ENCODE measurements around the gene LGR6.
A peak's percentile ranks its signal among the peaks of the same experiment; 100 is the strongest.
"Not testable (repeated sequence)": the region's sequence is repeated elsewhere in the genome, so short reads cannot be mapped to it uniquely, and the experiment has no call there.

The LGR6 gene

GRCh38 chr1:202162418-202163280, 30.9 kb upstream of the LGR6 start:
- Mint-ChIP-seq H3K36me3 (ENCODE audit: insufficient read depth) (peaks cover 25% of the 10 kb centered on the region), H3K27me3 (no peaks in the 10 kb centered on the region), H3K4me1 (peaks cover 74% of the 10 kb centered on the region), H3K27ac (ENCODE audit: low read depth) (peak overlapping the region; percentile 100), H3K9me3 (no peaks in the 10 kb centered on the region), H3K4me3 (peak overlapping the region; percentile 92)
- DNase-seq (ENCODE audit: low spot score in 2 of 2) (no peak), ATAC-seq (replicated peaks; ENCODE audit: extremely low read depth, poor library complexity, severe bottlenecking) (no peak)

GRCh38 chr1:202163281-202164270, 30.0 kb upstream of the LGR6 start:
- peak overlapping the region; percentile 100 for H3K27ac Mint-ChIP-seq (ENCODE audit: low read depth)
- H3K27me3 Mint-ChIP-seq, result no peaks in the 10 kb centered on the region
- no peak for ATAC-seq (replicated peaks; ENCODE audit: extremely low read depth, poor library complexity, severe bottlenecking)
- peaks cover 65% of the 10 kb centered on the region for H3K4me1 Mint-ChIP-seq
- peaks cover 23% of the 10 kb centered on the region for H3K36me3 Mint-ChIP-seq (ENCODE audit: insufficient read depth)
- peak overlapping the region; percentile 92 for H3K4me3 Mint-ChIP-seq
- H3K9me3 Mint-ChIP-seq, result no peaks in the 10 kb centered on the region
- no peak for DNase-seq (ENCODE audit: low spot score in 2 of 2)

- Mint-ChIP-seq H3K27me3 (no peaks in the 10 kb centered on the region), H3K9me3 (no peaks in the 10 kb centered on the region), H3K4me3 (peak overlapping the region; percentile 92), H3K36me3 (ENCODE audit: insufficient read depth) (peaks cover 18% of the 10 kb centered on the region), H3K27ac (ENCODE audit: low read depth) (peak overlapping the region; percentile 83), H3K4me1 (peaks cover 56% of the 10 kb centered on the region)
- ATAC-seq (replicated peaks; ENCODE audit: extremely low read depth, poor library complexity, severe bottlenecking), result peak; percentile 82
- DNase-seq (ENCODE audit: low spot score in 2 of 2), result peak; percentile 59 to 77
Observed at GRCh38 chr1:202164271-202165037, 29.1 kb upstream of the LGR6 start.

GRCh38 chr1:202165267-202165941, 28.2 kb upstream of the LGR6 start:
- Mint-ChIP-seq H3K36me3 (ENCODE audit: insufficient read depth) (peaks cover 8% of the 10 kb centered on the region), H3K9me3 (no peaks in the 10 kb centered on the region), H3K4me1 (peaks cover 47% of the 10 kb centered on the region), H3K27ac (ENCODE audit: low read depth) (peak overlapping the region; percentile 83), H3K4me3 (peak overlapping the region; percentile 92), H3K27me3 (no peaks in the 10 kb centered on the region)
- DNase-seq (ENCODE audit: low spot score in 2 of 2), result no peak
- no peak for ATAC-seq (replicated peaks; ENCODE audit: extremely low read depth, poor library complexity, severe bottlenecking)

- H3K4me3 Mint-ChIP-seq, result peak overlapping the region; percentile 92
- ATAC-seq (replicated peaks; ENCODE audit: extremely low read depth, poor library complexity, severe bottlenecking) (no peak), DNase-seq (ENCODE audit: low spot score in 2 of 2) (no peak)
- peaks cover 6% of the 10 kb centered on the region for H3K36me3 Mint-ChIP-seq (ENCODE audit: insufficient read depth)
- no peaks in the 10 kb centered on the region for H3K27me3 Mint-ChIP-seq
- H3K27ac Mint-ChIP-seq (ENCODE audit: low read depth), result no peak overlapping the region
- H3K4me1 Mint-ChIP-seq, result peaks cover 39% of the 10 kb centered on the region
- H3K9me3 Mint-ChIP-seq, result no peaks in the 10 kb centered on the region
Observed at GRCh38 chr1:202165942-202166843, 27.4 kb upstream of the LGR6 start.

GRCh38 chr1:202167054-202167453, 26.5 kb upstream of the LGR6 start:
- H3K36me3 Mint-ChIP-seq (ENCODE audit: insufficient read depth); H3K9me3 Mint-ChIP-seq; H3K27ac Mint-ChIP-seq (ENCODE audit: low read depth); ATAC-seq (replicated peaks; ENCODE audit: extremely low read depth, poor library complexity, severe bottlenecking); H3K27me3 Mint-ChIP-seq; DNase-seq (ENCODE audit: low spot score in 2 of 2); H3K4me3 Mint-ChIP-seq: not testable (repeated sequence)
- peaks cover 30% of the 10 kb centered on the region for H3K4me1 Mint-ChIP-seq

- H3K9me3 Mint-ChIP-seq, result no peaks in the 10 kb centered on the region
- peaks cover 22% of the 10 kb centered on the region for H3K4me1 Mint-ChIP-seq
- DNase-seq (ENCODE audit: low spot score in 2 of 2) (no peak), ATAC-seq (replicated peaks; ENCODE audit: extremely low read depth, poor library complexity, severe bottlenecking) (no peak)
- H3K4me3 Mint-ChIP-seq, result no peak overlapping the region
- H3K27me3 Mint-ChIP-seq, result no peaks in the 10 kb centered on the region
- no peak overlapping the region for H3K27ac Mint-ChIP-seq (ENCODE audit: low read depth)
- peaks cover 3% of the 10 kb centered on the region for H3K36me3 Mint-ChIP-seq (ENCODE audit: insufficient read depth)
Observed at GRCh38 chr1:202167708-202168415, 25.7 kb upstream of the LGR6 start.

GRCh38 chr1:202168861-202169260, 24.7 kb upstream of the LGR6 start:
- DNase-seq (ENCODE audit: low spot score in 2 of 2) (no peak), ATAC-seq (replicated peaks; ENCODE audit: extremely low read depth, poor library complexity, severe bottlenecking) (no peak)
- H3K9me3 Mint-ChIP-seq, result no peaks in the 10 kb centered on the region
- H3K36me3 Mint-ChIP-seq (ENCODE audit: insufficient read depth), result peaks cover 1% of the 10 kb centered on the region
- H3K4me1 Mint-ChIP-seq, result peaks cover 12% of the 10 kb centered on the region
- no peaks in the 10 kb centered on the region for H3K27me3 Mint-ChIP-seq
- no peak overlapping the region for H3K4me3 Mint-ChIP-seq
- no peak overlapping the region for H3K27ac Mint-ChIP-seq (ENCODE audit: low read depth)

- no peak overlapping the region for H3K27ac Mint-ChIP-seq (ENCODE audit: low read depth)
- ATAC-seq (replicated peaks; ENCODE audit: extremely low read depth, poor library complexity, severe bottlenecking), result no peak
- DNase-seq (ENCODE audit: low spot score in 2 of 2), result no peak
- no peaks in the 10 kb centered on the region for H3K27me3 Mint-ChIP-seq
- no peaks in the 10 kb centered on the region for H3K9me3 Mint-ChIP-seq
- no peaks in the 10 kb centered on the region for H3K36me3 Mint-ChIP-seq (ENCODE audit: insufficient read depth)
- no peaks in the 10 kb centered on the region for H3K4me1 Mint-ChIP-seq
- H3K4me3 Mint-ChIP-seq, result no peak overlapping the region
Observed at GRCh38 chr1:202170726-202171125, 22.9 kb upstream of the LGR6 start.

GRCh38 chr1:202171292-202172014, 22.1 kb upstream of the LGR6 start:
- no peaks in the 10 kb centered on the region for H3K9me3 Mint-ChIP-seq
- no peak overlapping the region for H3K27ac Mint-ChIP-seq (ENCODE audit: low read depth)
- ATAC-seq (replicated peaks; ENCODE audit: extremely low read depth, poor library complexity, severe bottlenecking) (no peak), DNase-seq (ENCODE audit: low spot score in 2 of 2) (no peak)
- no peak overlapping the region for H3K4me3 Mint-ChIP-seq
- H3K36me3 Mint-ChIP-seq (ENCODE audit: insufficient read depth), result no peaks in the 10 kb centered on the region
- no peaks in the 10 kb centered on the region for H3K4me1 Mint-ChIP-seq
- H3K27me3 Mint-ChIP-seq, result no peaks in the 10 kb centered on the region

All from central memory CD8-positive, alpha-beta T cell (primary cell).